PC-3 (cell line): ENCODE data around the gene FMNL2. TPM values are rescaled to one million over a fixed set of nuclear protein-coding genes. Genes with fewer than 3 reads are reported as not detected.

Experiments
- ATAC-seq: fragments of 200-7000 bp; cut with Tn5 transposase; 2 replicates; pipeline ENCODE4 v1.9.1; 2020; ENCODE audit warnings: mild to moderate bottlenecking, moderate library complexity
- BruUV-seq: library from RNA; stranded (reverse); fragments of 400-500 nt; replicated peaks from 2 replicates; lab custom pipeline; 2021; lab: Mats Ljungman, UMichigan
- CTCF ChIA-PET: fragments of 300-600 bp; sonication (Branson Sonifier 250); formaldehyde crosslinking; loops from one replicate; lab custom pipeline; 2022; ENCODE audit warnings: antibody characterized with exemption; lab: Charles Lee
- POLR2A ChIA-PET: fragments of 300-600 bp; sonication (Branson Sonifier 250); formaldehyde crosslinking; loops from one replicate; lab custom pipeline; 2022; ENCODE audit warnings: antibody characterized with exemption; ENCODE audit not compliant: unreplicated experiment; lab: Charles Lee
- DNase-seq: peaks from one replicate; pipeline ENCODE4 v3.0.0-alpha.2; 2015
- H2AFZ ChIP-seq: fragments of 300-600 bp; sonication (generic); 2 replicates; pipeline ENCODE4 v1.6.0; 2016; ENCODE audit warnings: antibody characterized with exemption, low read length
- H3F3A ChIP-seq: fragments of 300-600 bp; sonication (generic); one replicate; pipeline ENCODE4 v1.6.0; 2017; ENCODE audit warnings: antibody characterized with exemption, low read length, control low read depth, mild to moderate bottlenecking; ENCODE audit not compliant: unreplicated experiment
- H3K27ac ChIP-seq: fragments of 300-600 bp; sonication (generic); 2 replicates; pipeline ENCODE4 v1.5.1; 2016; ENCODE audit warnings: mild to moderate bottlenecking, low read length
- H3K27me3 ChIP-seq: fragments of 300-600 bp; sonication (generic); 2 replicates; pipeline ENCODE4 v1.6.1; 2016; ENCODE audit warnings: low read length, mixed read lengths
- H3K36me3 ChIP-seq: fragments of 300-600 bp; sonication (generic); 2 replicates; pipeline ENCODE4 v1.6.1; 2016; ENCODE audit warnings: low read depth, mixed run types, low read length, mixed read lengths
- H3K4me1 ChIP-seq: fragments of 300-600 bp; sonication (generic); 2 replicates; pipeline ENCODE4 v1.5.1; 2016; ENCODE audit warnings: low read length; ENCODE audit not compliant: insufficient read depth
- H3K4me2 ChIP-seq: fragments of 300-600 bp; sonication (generic); 2 replicates; pipeline ENCODE4 v1.6.0; 2016; ENCODE audit warnings: low read length
- H3K4me3 ChIP-seq: fragments of 300-600 bp; sonication (generic); 2 replicates; pipeline ENCODE4 v1.5.1; 2016; ENCODE audit warnings: mild to moderate bottlenecking, low read length, mixed read lengths
- H3K79me2 ChIP-seq: fragments of 300-600 bp; sonication (generic); 2 replicates; pipeline ENCODE4 v1.6.1; 2017; ENCODE audit warnings: low read length, mixed read lengths
- H3K9ac ChIP-seq: fragments of 300-600 bp; sonication (generic); 2 replicates; pipeline ENCODE4 v1.6.0; 2016; ENCODE audit warnings: mild to moderate bottlenecking, low read length
- H3K9me2 ChIP-seq: fragments of 300-600 bp; sonication (generic); replicated peaks from 2 replicates; pipeline ENCODE4 v1.6.1; 2016; ENCODE audit warnings: mixed run types, low read length, mixed read lengths
- H3K9me3 ChIP-seq: fragments of 300-600 bp; sonication (generic); 2 replicates; pipeline ENCODE4 v1.6.1; 2016; ENCODE audit warnings: low read length, mixed read lengths
- H4K20me1 ChIP-seq: fragments of 300-600 bp; sonication (generic); 2 replicates; pipeline ENCODE4 v1.6.1; 2016; ENCODE audit warnings: low read length, mixed read lengths
- CTCF ChIP-seq: fragments of 300-600 bp; sonication (generic); conservative IDR thresholded peaks from 2 replicates; pipeline ENCODE4 v1.5.1; 2017; ENCODE audit warnings: antibody characterized with exemption, low read depth, mild to moderate bottlenecking, low read length
- EZH2 ChIP-seq: fragments of 300-600 bp; sonication (generic); IDR thresholded peaks from one replicate; pipeline ENCODE4 v1.6.1; 2017; ENCODE audit warnings: antibody characterized with exemption, mild to moderate bottlenecking, low read length; ENCODE audit not compliant: unreplicated experiment
- EZH2phosphoT487 ChIP-seq: fragments of 300-600 bp; sonication (generic); IDR thresholded peaks from 2 replicates; pipeline ENCODE4 v1.6.1; 2018; ENCODE audit warnings: mild to moderate bottlenecking, antibody characterized with exemption, low read length, borderline replicate concordance
- intact Hi-C: fragments of 100-400 bp; cut with micrococcal nuclease; formaldehyde crosslinking; loops from 2 replicates; pipeline ENCODE4 v1.9.0; 2023
- total RNA-seq: library from RNA; depleted of rRNA; stranded (reverse); fragments of >200 nt; gene quantifications from 2 replicates; pipeline ENCODE4 v1.2.3, GENCODE V29; 2014

The FMNL2 gene
- total RNA-seq, 1 experiment from 2014 or later, result 15.8 TPM

DNA sequence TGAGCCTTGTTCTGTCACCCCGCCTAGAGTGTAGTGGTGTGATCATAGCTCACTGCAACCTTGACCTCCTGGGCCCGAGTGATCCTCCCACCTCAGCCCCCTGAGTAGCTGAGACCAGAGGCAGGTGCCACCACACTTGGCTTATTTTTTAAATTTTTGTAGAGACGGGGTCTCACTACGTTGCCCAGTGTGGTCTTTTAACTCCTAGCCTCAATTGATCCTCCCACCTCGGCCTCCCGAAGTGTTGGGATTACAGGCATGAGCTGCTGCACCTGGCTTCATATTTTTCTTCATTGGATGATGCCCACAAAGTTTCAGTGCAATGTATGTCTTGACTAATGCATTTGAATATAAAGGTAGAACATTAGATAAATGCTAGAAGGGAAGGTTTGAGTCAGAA lies 120.8 kb downstream of the FMNL2 start:
- DNase-seq, result no peak
- BruUV-seq, result no TSS peak
- Histone ChIP-seq H3K4me3 (no peak overlapping the region), H3K4me2 (no peak overlapping the region), H3K27ac (no peak overlapping the region), H3K36me3 (no peaks in the 10 kb centered on the region), H3K9ac (no peak overlapping the region), H3K9me3 (no peaks in the 10 kb centered on the region), H3K4me1 (peaks cover 4% of the 10 kb centered on the region; the same call in 1 of the 2 replicates), H4K20me1 (no peaks in the 10 kb centered on the region), H3K27me3 (no peaks in the 10 kb centered on the region), H3F3A (no peaks in the 10 kb centered on the region), H3K79me2 (peaks cover 12% of the 10 kb centered on the region; the same call in 1 of the 2 replicates), H3K9me2 (no peaks in the 10 kb centered on the region), H2AFZ (no peak overlapping the region)
- ChIA-PET CTCF (no interaction called here), POLR2A (no interaction called here)
- no peak for ATAC-seq
- intact Hi-C loops, result no loop called here
- TF ChIP-seq CTCF (no peak), EZH2 (no peak), EZH2phosphoT487 (no peak)

DNA sequence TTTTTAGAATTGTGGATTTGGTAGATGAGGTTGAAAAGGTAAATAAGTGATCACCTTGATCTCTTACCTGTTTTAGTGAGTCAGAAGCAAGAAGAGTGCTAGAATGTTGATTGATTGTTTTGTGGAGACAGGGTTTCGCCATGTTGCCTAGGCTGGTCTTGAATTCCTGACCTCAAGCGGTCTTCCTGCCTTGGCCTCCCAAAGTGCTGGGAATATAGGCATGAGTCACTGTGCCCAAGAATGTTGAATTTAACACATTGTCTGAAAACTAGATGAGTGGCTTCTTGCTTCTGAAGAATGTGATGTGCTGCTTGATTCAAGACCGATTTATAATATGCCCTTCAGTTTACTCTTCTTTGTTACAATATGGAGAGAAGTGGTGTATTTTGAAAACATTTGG lies 121.3 kb downstream of the FMNL2 start:
- no peaks in the 10 kb centered on the region for H3F3A ChIP-seq
- no peak overlapping the region for H3K4me3 ChIP-seq
- no peaks in the 10 kb centered on the region for H3K9me2 ChIP-seq
- intact Hi-C loops, result no loop called here
- no peaks in the 10 kb centered on the region for H3K36me3 ChIP-seq
- TF ChIP-seq EZH2 (no peak), CTCF (no peak)
- DNase-seq, result peak; percentile 74
- no peaks in the 10 kb centered on the region for H4K20me1 ChIP-seq
- H3K27ac ChIP-seq, result no peak overlapping the region
- no peak overlapping the region for H3K9ac ChIP-seq
- peaks cover 4% of the 10 kb centered on the region; the same call in 1 of the 2 replicates for H3K4me1 ChIP-seq
- H3K4me2 ChIP-seq, result no peak overlapping the region
- H3K9me3 ChIP-seq, result no peaks in the 10 kb centered on the region
- H3K27me3 ChIP-seq, result no peaks in the 10 kb centered on the region
- no TSS peak for BruUV-seq
- no peak overlapping the region for H2AFZ ChIP-seq
- ChIA-PET POLR2A (no interaction called here), CTCF (no interaction called here)
- no peak for ATAC-seq
- peaks cover 12% of the 10 kb centered on the region; the same call in 1 of the 2 replicates for H3K79me2 ChIP-seq

DNA sequence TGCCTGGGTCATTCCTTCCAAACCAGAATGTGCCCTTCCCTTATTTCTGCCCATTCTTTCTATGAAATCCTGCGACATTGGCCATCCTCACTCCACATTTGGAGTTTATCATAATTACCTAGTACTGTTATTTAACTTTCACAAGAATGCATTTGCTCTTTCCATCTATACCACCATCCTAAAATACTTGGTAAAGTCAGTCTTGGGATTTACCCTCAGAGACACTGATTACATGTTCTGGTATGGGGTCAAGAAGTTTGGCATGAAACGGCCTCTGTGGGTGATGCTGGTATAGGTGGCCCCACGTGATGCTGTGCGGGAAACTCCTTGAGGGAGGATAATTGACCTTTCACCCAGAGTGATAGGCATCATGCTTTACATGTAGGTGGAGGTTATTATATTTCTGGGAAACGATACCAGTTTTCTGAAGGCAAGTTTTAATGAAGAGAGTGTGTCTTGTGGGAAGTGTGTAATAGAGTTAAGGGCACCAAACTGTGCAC lies 123.5 kb downstream of the FMNL2 start:
- no TSS peak for BruUV-seq
- TF ChIP-seq CTCF (no peak), EZH2phosphoT487 (no peak), EZH2 (no peak)
- Histone ChIP-seq H3K9me2 (no peaks in the 10 kb centered on the region), H3K4me2 (no peak overlapping the region), H3K9me3 (no peaks in the 10 kb centered on the region), H3K4me3 (no peak overlapping the region), H3K4me1 (peaks cover 4% of the 10 kb centered on the region; the same call in 1 of the 2 replicates), H3K36me3 (no peaks in the 10 kb centered on the region), H3K79me2 (peaks cover 12% of the 10 kb centered on the region; the same call in 1 of the 2 replicates), H3F3A (no peaks in the 10 kb centered on the region), H2AFZ (no peak overlapping the region), H3K27ac (no peak overlapping the region), H4K20me1 (no peaks in the 10 kb centered on the region), H3K27me3 (no peaks in the 10 kb centered on the region), H3K9ac (no peak overlapping the region)
- intact Hi-C loops, result no loop called here
- POLR2A ChIA-PET, result no interaction called here
- ATAC-seq, result no peak
- no peak for DNase-seq
- CTCF ChIA-PET, result no interaction called here
